ENCODE results near the gene LKAAEAR1.
"Not testable (repeated sequence)": the region's sequence is repeated elsewhere in the genome, so short reads cannot be mapped to it uniquely, and the experiment has no call there.

DNA sequence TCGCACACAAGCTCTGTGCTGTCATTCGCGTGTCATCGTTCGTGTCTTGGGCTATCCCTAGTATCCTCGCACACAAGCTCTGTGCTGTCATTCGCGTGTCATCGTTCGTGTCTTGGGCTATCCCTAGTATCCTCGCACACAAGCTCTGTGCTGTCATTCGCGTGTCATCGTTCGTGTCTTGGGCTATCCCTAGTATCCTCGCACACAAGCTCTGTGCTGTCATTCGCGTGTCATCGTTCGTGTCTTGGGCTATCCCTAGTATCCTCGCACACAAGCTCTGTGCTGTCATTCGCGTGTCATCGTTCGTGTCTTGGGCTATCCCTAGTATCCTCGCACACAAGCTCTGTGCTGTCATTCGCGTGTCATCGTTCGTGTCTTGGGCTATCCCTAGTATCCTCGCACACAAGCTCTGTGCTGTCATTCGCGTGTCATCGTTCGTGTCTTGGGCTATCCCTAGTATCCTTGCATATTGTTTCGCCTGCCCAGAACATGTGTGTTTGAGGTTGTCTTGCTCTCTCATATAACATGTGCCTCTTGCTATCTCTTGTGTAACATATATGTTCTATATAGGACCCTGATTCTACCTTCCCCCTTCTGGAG lies 3.1 kb upstream of the LKAAEAR1 start:
- TF ChIP-seq POLR2A (IDR thresholded peaks at IDR 0.05; ENCODE audit: extremely low read depth, insufficient read length): not testable (repeated sequence)
- TF ChIP-seq, protein P1, sequence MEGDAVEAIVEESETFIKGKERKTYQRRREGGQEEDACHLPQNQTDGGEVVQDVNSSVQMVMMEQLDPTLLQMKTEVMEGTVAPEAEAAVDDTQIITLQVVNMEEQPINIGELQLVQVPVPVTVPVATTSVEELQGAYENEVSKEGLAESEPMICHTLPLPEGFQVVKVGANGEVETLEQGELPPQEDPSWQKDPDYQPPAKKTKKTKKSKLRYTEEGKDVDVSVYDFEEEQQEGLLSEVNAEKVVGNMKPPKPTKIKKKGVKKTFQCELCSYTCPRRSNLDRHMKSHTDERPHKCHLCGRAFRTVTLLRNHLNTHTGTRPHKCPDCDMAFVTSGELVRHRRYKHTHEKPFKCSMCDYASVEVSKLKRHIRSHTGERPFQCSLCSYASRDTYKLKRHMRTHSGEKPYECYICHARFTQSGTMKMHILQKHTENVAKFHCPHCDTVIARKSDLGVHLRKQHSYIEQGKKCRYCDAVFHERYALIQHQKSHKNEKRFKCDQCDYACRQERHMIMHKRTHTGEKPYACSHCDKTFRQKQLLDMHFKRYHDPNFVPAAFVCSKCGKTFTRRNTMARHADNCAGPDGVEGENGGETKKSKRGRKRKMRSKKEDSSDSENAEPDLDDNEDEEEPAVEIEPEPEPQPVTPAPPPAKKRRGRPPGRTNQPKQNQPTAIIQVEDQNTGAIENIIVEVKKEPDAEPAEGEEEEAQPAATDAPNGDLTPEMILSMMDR (IDR thresholded peaks at IDR 0.05; ENCODE audit: low read depth, low read length): not testable (repeated sequence)
- TF ChIP-seq, protein P2, sequence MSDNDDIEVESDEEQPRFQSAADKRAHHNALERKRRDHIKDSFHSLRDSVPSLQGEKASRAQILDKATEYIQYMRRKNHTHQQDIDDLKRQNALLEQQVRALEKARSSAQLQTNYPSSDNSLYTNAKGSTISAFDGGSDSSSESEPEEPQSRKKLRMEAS (IDR thresholded peaks at IDR 0.05; ENCODE audit: low read depth, low read length): not testable (repeated sequence)
